OCI-LY7 (cell line): Measurements from ENCODE around the gene PLEK2. TPM values are rescaled to one million over a fixed set of nuclear protein-coding genes. Genes with fewer than 3 reads are reported as not detected.
"Not testable (repeated sequence)": the region's sequence is repeated elsewhere in the genome, so short reads cannot be mapped to it uniquely, and the experiment has no call there.

Experiments used
- BruUV-seq: library from RNA; stranded (reverse); fragments of 400-500 nt; replicated peaks from 2 replicates; lab custom pipeline; 2021; lab: Mats Ljungman, UMichigan
- CTCF ChIA-PET: fragments of 300-600 bp; sonication (Branson Sonifier 250); formaldehyde crosslinking; loops from one replicate; lab custom pipeline; 2022; ENCODE audit warnings: antibody characterized with exemption; ENCODE audit not compliant: unreplicated experiment; lab: Charles Lee
- POLR2A ChIA-PET: fragments of 300-600 bp; sonication (Branson Sonifier 250); formaldehyde crosslinking; loops from one replicate; lab custom pipeline; 2022; ENCODE audit warnings: antibody characterized with exemption; lab: Charles Lee
- DNase-seq: peaks from one replicate; pipeline ENCODE4 v3.0.0-alpha.2; 2015; ENCODE audit warnings: low spot score
- H2AFZ ChIP-seq: fragments of 200-600 bp; sonication (generic), shearing (Covaris generic); 2 replicates; pipeline ENCODE4 v1.6.1; 2014; ENCODE audit warnings: mild to moderate bottlenecking, antibody characterized with exemption, low read length, moderate library complexity
- H3K27ac ChIP-seq: fragments of 200-600 bp; sonication (generic); 2 replicates; pipeline ENCODE4 v1.5.1; 2014; ENCODE audit warnings: mixed run types, low read depth, mild to moderate bottlenecking, moderate library complexity, low read length, inconsistent platforms; ENCODE audit not compliant: poor library complexity, severe bottlenecking
- H3K36me3 ChIP-seq: fragments of 200-600 bp; sonication (generic); 2 replicates; pipeline ENCODE4 v1.6.1; 2014; ENCODE audit warnings: mild to moderate bottlenecking, antibody characterized with exemption, low read length, moderate library complexity, mixed read lengths; ENCODE audit not compliant: insufficient read depth
- H3K4me1 ChIP-seq: fragments of 200-600 bp; sonication (generic); 2 replicates; pipeline ENCODE4 v1.5.1; 2014; ENCODE audit warnings: mild to moderate bottlenecking, low read length; ENCODE audit not compliant: insufficient read depth, poor library complexity, severe bottlenecking
- H3K4me2 ChIP-seq: fragments of 200-600 bp; sonication (generic); 2 replicates; pipeline ENCODE4 v1.6.1; 2014; ENCODE audit warnings: mild to moderate bottlenecking, low read length
- H3K4me3 ChIP-seq: fragments of 200-600 bp; sonication (generic); 2 replicates; pipeline ENCODE4 v1.5.1; 2014; ENCODE audit warnings: mild to moderate bottlenecking, low read depth, low read length; ENCODE audit not compliant: poor library complexity, severe bottlenecking
- H3K79me2 ChIP-seq: fragments of 200-600 bp; sonication (generic); 2 replicates; pipeline ENCODE4 v1.6.1; 2016; ENCODE audit warnings: low read depth, mild to moderate bottlenecking, low read length, moderate library complexity, mixed read lengths; ENCODE audit not compliant: insufficient read depth
- H3K9me2 ChIP-seq: fragments of 200-600 bp; sonication (generic); 2 replicates; pipeline ENCODE4 v1.6.1; 2016; ENCODE audit warnings: mild to moderate bottlenecking, low read length, mixed read lengths; ENCODE audit not compliant: insufficient read depth
- H3K9me3 ChIP-seq: fragments of 200-600 bp; sonication (generic); 2 replicates; pipeline ENCODE4 v1.6.1; 2014; ENCODE audit warnings: mild to moderate bottlenecking, mixed run types, low read length, mixed read lengths
- H4K20me1 ChIP-seq: fragments of 200-600 bp; sonication (generic); 2 replicates; pipeline ENCODE4 v1.6.1; 2014; ENCODE audit warnings: mild to moderate bottlenecking, antibody characterized with exemption, low read length, moderate library complexity, mixed read lengths; ENCODE audit not compliant: insufficient read depth
- CTCF ChIP-seq: fragments of 200-600 bp; sonication (generic); conservative IDR thresholded peaks from 2 replicates; pipeline ENCODE4 v1.5.1; 2014; ENCODE audit warnings: mild to moderate bottlenecking, antibody characterized with exemption, low read length, moderate library complexity, mixed read lengths
- EZH2phosphoT487 ChIP-seq: fragments of 200-600 bp; sonication (generic); IDR thresholded peaks from 2 replicates; pipeline ENCODE4 v1.6.1; 2018; ENCODE audit warnings: low read depth, borderline replicate concordance, mild to moderate bottlenecking, mixed run types, antibody characterized with exemption, low read length, moderate library complexity, mixed read lengths
- intact Hi-C: fragments of 100-400 bp; cut with micrococcal nuclease; formaldehyde crosslinking; loops from one replicate; pipeline ENCODE4 v1.10.0; 2022; ENCODE audit not compliant: unreplicated experiment
- total RNA-seq, 2 experiments: library from RNA; depleted of rRNA in 1 of 2; stranded (reverse); fragments of >200 nt in 1 of 2; shearing (Covaris generic) in 1 of 2; gene quantifications; 2 replicates each; pipeline ENCODE4 v1.2.3, GENCODE V29; 2014 to 2022

Gene PLEK2
- total RNA-seq, 2 experiments from 2014 or later: not detected

- H3K79me2 ChIP-seq: no peaks in the 10 kb centered on the region
- no peaks in the 10 kb centered on the region for H3K9me3 ChIP-seq
- H3K9me2 ChIP-seq: no peaks in the 10 kb centered on the region
- no peak overlapping the region for H3K4me3 ChIP-seq
- H4K20me1 ChIP-seq: no peaks in the 10 kb centered on the region
- TF ChIP-seq EZH2phosphoT487 (no peak), CTCF (no peak)
- H3K27ac ChIP-seq: no peak overlapping the region
- POLR2A ChIA-PET: no interaction called here
- no peak overlapping the region for H2AFZ ChIP-seq
- H3K36me3 ChIP-seq: no peaks in the 10 kb centered on the region
- no peak overlapping the region for H3K4me2 ChIP-seq
- no peak for DNase-seq
- CTCF ChIA-PET: interaction anchor here (1.4 kb wide), 1 partner anchor 9 kb away, joined by 5 read pairs; no protein-coding TSS in a partner anchor
- H3K4me1 ChIP-seq: no peaks in the 10 kb centered on the region
- intact Hi-C loops: no loop called here
- no TSS peak for BruUV-seq
These were observed 45.8 kb upstream of the PLEK2 start for GRCh38 chr14:67457782-67458181.

GRCh38 chr14:67456732-67457131, 44.8 kb upstream of the PLEK2 start:
- POLR2A ChIA-PET: no interaction called here
- intact Hi-C loops: no loop called here
- Histone ChIP-seq H3K27ac (no peak overlapping the region), H3K4me1 (no peaks in the 10 kb centered on the region), H3K9me3 (no peaks in the 10 kb centered on the region), H3K79me2 (no peaks in the 10 kb centered on the region), H3K4me2 (no peak overlapping the region), H3K36me3 (no peaks in the 10 kb centered on the region), H3K4me3 (no peak overlapping the region), H2AFZ (no peak overlapping the region), H4K20me1 (no peaks in the 10 kb centered on the region), H3K9me2 (no peaks in the 10 kb centered on the region)
- BruUV-seq: no TSS peak
- CTCF ChIA-PET: no interaction called here
- no peak for DNase-seq
- TF ChIP-seq CTCF (no peak), EZH2phosphoT487 (no peak)

- H3K27ac ChIP-seq: no peak overlapping the region
- H3K9me2 ChIP-seq: no peaks in the 10 kb centered on the region
- DNase-seq: peak; percentile 7
- no peak overlapping the region for H3K4me2 ChIP-seq
- BruUV-seq: no TSS peak
- H3K4me3 ChIP-seq: no peak overlapping the region
- H3K36me3 ChIP-seq: no peaks in the 10 kb centered on the region
- intact Hi-C loops: no loop called here
- TF ChIP-seq EZH2phosphoT487 (no peak), CTCF (peak; percentile 61)
- POLR2A ChIA-PET: interaction anchor here (0.8 kb wide), 1 partner anchor 26 kb away, joined by 3 read pairs; no protein-coding TSS in a partner anchor
- H3K9me3 ChIP-seq: no peaks in the 10 kb centered on the region
- no peaks in the 10 kb centered on the region for H3K79me2 ChIP-seq
- no peak overlapping the region for H2AFZ ChIP-seq
- H4K20me1 ChIP-seq: no peaks in the 10 kb centered on the region
- no peaks in the 10 kb centered on the region for H3K4me1 ChIP-seq
- CTCF ChIA-PET: no interaction called here
These were observed 41.8 kb upstream of the PLEK2 start for GRCh38 chr14:67453575-67454300.

GRCh38 chr14:67451667-67452066, 39.7 kb upstream of the PLEK2 start:
- DNase-seq, H3K9me3 ChIP-seq, H3K9me2 ChIP-seq, H3K4me1 ChIP-seq, H3K27ac ChIP-seq, H3K79me2 ChIP-seq, intact Hi-C loops, H4K20me1 ChIP-seq, H3K4me2 ChIP-seq, BruUV-seq, H3K4me3 ChIP-seq, H3K36me3 ChIP-seq, H2AFZ ChIP-seq: not testable (repeated sequence)
- ChIA-PET POLR2A (interaction anchor here (0.7 kb wide), 1 partner anchor 549 kb away, joined by 5 read pairs; no protein-coding TSS in a partner anchor), CTCF (interaction anchor here (0.7 kb wide), 1 partner anchor 75 kb away, joined by 3 read pairs; no protein-coding TSS in a partner anchor)
